ENCODE measurements around the gene CLEC1A.

CLEC1A gene

GRCh38 chr12:10075451-10075850 lies 23.3 kb downstream of the CLEC1A start:
- H3K4me3 ChIP-seq (ENCODE audit: low read length in 2 of 2), result no peak overlapping the region
- H3K27me3 ChIP-seq (ENCODE audit: control insufficient read depth in 1 of 2, insufficient read depth in 2 of 2, low read length in 2 of 2), result no peaks in the 10 kb centered on the region
- H3K36me3 ChIP-seq (ENCODE audit: control insufficient read depth in 2 of 2, insufficient read depth in 2 of 2, low read length in 2 of 2), result no peaks in the 10 kb centered on the region
- H3K27ac ChIP-seq (ENCODE audit: low read length), result no peak overlapping the region
- no peaks in the 10 kb centered on the region for H3K4me1 ChIP-seq (ENCODE audit: control insufficient read depth, insufficient read depth, low read length)
- no peaks in the 10 kb centered on the region for H3K9me3 ChIP-seq (ENCODE audit: control insufficient read depth in 2 of 2, low read length in 2 of 2)
- H3K9ac ChIP-seq (ENCODE audit: low read length in 2 of 2), result no peak overlapping the region

GRCh38 chr12:10073261-10073660 lies 25.5 kb downstream of the CLEC1A start:
- Histone ChIP-seq H3K27ac (ENCODE audit: low read length) (no peak overlapping the region), H3K27me3 (ENCODE audit: control insufficient read depth in 1 of 2, insufficient read depth in 2 of 2, low read length in 2 of 2) (no peaks in the 10 kb centered on the region), H3K36me3 (ENCODE audit: control insufficient read depth in 2 of 2, insufficient read depth in 2 of 2, low read length in 2 of 2) (no peaks in the 10 kb centered on the region), H3K4me3 (ENCODE audit: low read length in 2 of 2) (no peak overlapping the region), H3K4me1 (ENCODE audit: control insufficient read depth, insufficient read depth, low read length) (no peaks in the 10 kb centered on the region), H3K9ac (ENCODE audit: low read length in 2 of 2) (no peak overlapping the region), H3K9me3 (ENCODE audit: control insufficient read depth in 2 of 2, low read length in 2 of 2) (no peaks in the 10 kb centered on the region)

GRCh38 chr12:10072131-10072530 lies 26.7 kb downstream of the CLEC1A start:
- Histone ChIP-seq H3K9ac (ENCODE audit: low read length in 2 of 2) (no peak overlapping the region), H3K4me3 (ENCODE audit: low read length in 2 of 2) (no peak overlapping the region), H3K9me3 (ENCODE audit: control insufficient read depth in 2 of 2, low read length in 2 of 2) (no peaks in the 10 kb centered on the region), H3K27me3 (ENCODE audit: control insufficient read depth in 1 of 2, insufficient read depth in 2 of 2, low read length in 2 of 2) (no peaks in the 10 kb centered on the region), H3K27ac (ENCODE audit: low read length) (no peak overlapping the region), H3K36me3 (ENCODE audit: control insufficient read depth in 2 of 2, insufficient read depth in 2 of 2, low read length in 2 of 2) (no peaks in the 10 kb centered on the region), H3K4me1 (ENCODE audit: control insufficient read depth, insufficient read depth, low read length) (no peaks in the 10 kb centered on the region)

GRCh38 chr12:10070380-10070779 lies 28.4 kb downstream of the CLEC1A start:
- no peaks in the 10 kb centered on the region for H3K36me3 ChIP-seq (ENCODE audit: control insufficient read depth in 2 of 2, insufficient read depth in 2 of 2, low read length in 2 of 2)
- no peaks in the 10 kb centered on the region for H3K4me1 ChIP-seq (ENCODE audit: control insufficient read depth, insufficient read depth, low read length)
- H3K4me3 ChIP-seq (ENCODE audit: low read length in 2 of 2), result no peak overlapping the region
- H3K27ac ChIP-seq (ENCODE audit: low read length), result no peak overlapping the region
- no peaks in the 10 kb centered on the region for H3K9me3 ChIP-seq (ENCODE audit: control insufficient read depth in 2 of 2, low read length in 2 of 2)
- H3K9ac ChIP-seq (ENCODE audit: low read length in 2 of 2), result no peak overlapping the region
- no peaks in the 10 kb centered on the region for H3K27me3 ChIP-seq (ENCODE audit: control insufficient read depth in 1 of 2, insufficient read depth in 2 of 2, low read length in 2 of 2)

- no peaks in the 10 kb centered on the region for H3K4me1 ChIP-seq (ENCODE audit: control insufficient read depth, insufficient read depth, low read length)
- no peaks in the 10 kb centered on the region for H3K27me3 ChIP-seq (ENCODE audit: control insufficient read depth in 1 of 2, insufficient read depth in 2 of 2, low read length in 2 of 2)
- H3K4me3 ChIP-seq (ENCODE audit: low read length in 2 of 2), result no peak overlapping the region
- H3K9me3 ChIP-seq (ENCODE audit: control insufficient read depth in 2 of 2, low read length in 2 of 2), result no peaks in the 10 kb centered on the region
- H3K36me3 ChIP-seq (ENCODE audit: control insufficient read depth in 2 of 2, insufficient read depth in 2 of 2, low read length in 2 of 2), result no peaks in the 10 kb centered on the region
- no peak overlapping the region for H3K9ac ChIP-seq (ENCODE audit: low read length in 2 of 2)
- H3K27ac ChIP-seq (ENCODE audit: low read length), result no peak overlapping the region
These were observed 28.8 kb downstream of the CLEC1A start for GRCh38 chr12:10069976-10070375.

- no peaks in the 10 kb centered on the region for H3K27me3 ChIP-seq (ENCODE audit: control insufficient read depth in 1 of 2, insufficient read depth in 2 of 2, low read length in 2 of 2)
- no peak overlapping the region for H3K27ac ChIP-seq (ENCODE audit: low read length)
- no peak overlapping the region for H3K9ac ChIP-seq (ENCODE audit: low read length in 2 of 2)
- no peak overlapping the region for H3K4me3 ChIP-seq (ENCODE audit: low read length in 2 of 2)
- H3K9me3 ChIP-seq (ENCODE audit: control insufficient read depth in 2 of 2, low read length in 2 of 2), result no peaks in the 10 kb centered on the region
- no peaks in the 10 kb centered on the region for H3K36me3 ChIP-seq (ENCODE audit: control insufficient read depth in 2 of 2, insufficient read depth in 2 of 2, low read length in 2 of 2)
- no peaks in the 10 kb centered on the region for H3K4me1 ChIP-seq (ENCODE audit: control insufficient read depth, insufficient read depth, low read length)
These were observed 29.7 kb downstream of the CLEC1A start for GRCh38 chr12:10069099-10069498.

GRCh38 chr12:10068644-10069043 lies 30.1 kb downstream of the CLEC1A start:
- Histone ChIP-seq H3K9me3 (ENCODE audit: control insufficient read depth in 2 of 2, low read length in 2 of 2) (no peaks in the 10 kb centered on the region), H3K4me3 (ENCODE audit: low read length in 2 of 2) (no peak overlapping the region), H3K4me1 (ENCODE audit: control insufficient read depth, insufficient read depth, low read length) (no peaks in the 10 kb centered on the region), H3K36me3 (ENCODE audit: control insufficient read depth in 2 of 2, insufficient read depth in 2 of 2, low read length in 2 of 2) (no peaks in the 10 kb centered on the region), H3K27me3 (ENCODE audit: control insufficient read depth in 1 of 2, insufficient read depth in 2 of 2, low read length in 2 of 2) (no peaks in the 10 kb centered on the region), H3K27ac (ENCODE audit: low read length) (no peak overlapping the region), H3K9ac (ENCODE audit: low read length in 2 of 2) (no peak overlapping the region)

GRCh38 chr12:10067942-10068341 lies 30.8 kb downstream of the CLEC1A start:
- H3K9me3 ChIP-seq (ENCODE audit: control insufficient read depth in 2 of 2, low read length in 2 of 2), result no peaks in the 10 kb centered on the region

GRCh38 chr12:10067264-10067663 lies 31.5 kb downstream of the CLEC1A start:
- no peak overlapping the region for H3K9ac ChIP-seq (ENCODE audit: low read length in 2 of 2)
- no peaks in the 10 kb centered on the region for H3K36me3 ChIP-seq (ENCODE audit: control insufficient read depth in 2 of 2, insufficient read depth in 2 of 2, low read length in 2 of 2)
- no peaks in the 10 kb centered on the region for H3K9me3 ChIP-seq (ENCODE audit: control insufficient read depth in 2 of 2, low read length in 2 of 2)
- H3K27ac ChIP-seq (ENCODE audit: low read length), result no peak overlapping the region
- no peak overlapping the region for H3K4me3 ChIP-seq (ENCODE audit: low read length in 2 of 2)
- H3K27me3 ChIP-seq (ENCODE audit: control insufficient read depth in 1 of 2, insufficient read depth in 2 of 2, low read length in 2 of 2), result no peaks in the 10 kb centered on the region
- H3K4me1 ChIP-seq (ENCODE audit: control insufficient read depth, insufficient read depth, low read length), result no peaks in the 10 kb centered on the region

More at GRCh38 chr12:10067942-10068341, 30.8 kb downstream of the CLEC1A start:
- Histone ChIP-seq H3K9ac (ENCODE audit: low read length in 2 of 2) (no peak overlapping the region), H3K27me3 (ENCODE audit: control insufficient read depth in 1 of 2, insufficient read depth in 2 of 2, low read length in 2 of 2) (no peaks in the 10 kb centered on the region), H3K36me3 (ENCODE audit: control insufficient read depth in 2 of 2, insufficient read depth in 2 of 2, low read length in 2 of 2) (no peaks in the 10 kb centered on the region), H3K4me3 (ENCODE audit: low read length in 2 of 2) (no peak overlapping the region), H3K27ac (ENCODE audit: low read length) (no peak overlapping the region), H3K4me1 (ENCODE audit: control insufficient read depth, insufficient read depth, low read length) (no peaks in the 10 kb centered on the region)

- no peak overlapping the region for H3K9ac ChIP-seq (ENCODE audit: low read length in 2 of 2)
- H3K27ac ChIP-seq (ENCODE audit: low read length), result no peak overlapping the region
- no peaks in the 10 kb centered on the region for H3K4me1 ChIP-seq (ENCODE audit: control insufficient read depth, insufficient read depth, low read length)
- H3K36me3 ChIP-seq (ENCODE audit: control insufficient read depth in 2 of 2, insufficient read depth in 2 of 2, low read length in 2 of 2), result no peaks in the 10 kb centered on the region
- no peaks in the 10 kb centered on the region for H3K9me3 ChIP-seq (ENCODE audit: control insufficient read depth in 2 of 2, low read length in 2 of 2)
- H3K27me3 ChIP-seq (ENCODE audit: control insufficient read depth in 1 of 2, insufficient read depth in 2 of 2, low read length in 2 of 2), result no peaks in the 10 kb centered on the region
- H3K4me3 ChIP-seq (ENCODE audit: low read length in 2 of 2), result no peak overlapping the region
These were observed 33.5 kb downstream of the CLEC1A start for GRCh38 chr12:10065241-10065640.

GRCh38 chr12:10058387-10058786 lies 40.4 kb downstream of the CLEC1A start:
- no peak overlapping the region for H3K9ac ChIP-seq (ENCODE audit: low read length in 2 of 2)
- no peaks in the 10 kb centered on the region for H3K4me1 ChIP-seq (ENCODE audit: control insufficient read depth, insufficient read depth, low read length)
- no peaks in the 10 kb centered on the region for H3K27me3 ChIP-seq (ENCODE audit: control insufficient read depth in 1 of 2, insufficient read depth in 2 of 2, low read length in 2 of 2)
- no peaks in the 10 kb centered on the region for H3K9me3 ChIP-seq (ENCODE audit: control insufficient read depth in 2 of 2, low read length in 2 of 2)
- H3K4me3 ChIP-seq (ENCODE audit: low read length in 2 of 2), result no peak overlapping the region
- no peaks in the 10 kb centered on the region for H3K36me3 ChIP-seq (ENCODE audit: control insufficient read depth in 2 of 2, insufficient read depth in 2 of 2, low read length in 2 of 2)
- H3K27ac ChIP-seq (ENCODE audit: low read length), result no peak overlapping the region

Data from stomach smooth muscle (tissue), 2 donors.